Neural cell (in vitro differentiated cells): ENCODE data around the gene CDRT4. TPM values are rescaled to one million over a fixed set of nuclear protein-coding genes. Genes with fewer than 3 reads are reported as not detected.
"Not testable (repeated sequence)": the region's sequence is repeated elsewhere in the genome, so short reads cannot be mapped to it uniquely, and the experiment has no call there.

Experiments used
- H2AFZ ChIP-seq: fragments of 200-600, 300-800 bp; sonication (generic), shearing (Covaris generic); 2 replicates; pipeline ENCODE4 v1.6.0; 2014; ENCODE audit warnings: low read depth, mild to moderate bottlenecking, antibody characterized with exemption, low read length, moderate library complexity
- H3F3A ChIP-seq: fragments of 200-600 bp; shearing (Covaris generic); 2 replicates; pipeline ENCODE4 v1.6.1; 2016; ENCODE audit warnings: mild to moderate bottlenecking, moderate library complexity, mixed read lengths, antibody characterized with exemption, low read length; ENCODE audit not compliant: insufficient read depth, poor library complexity, severe bottlenecking
- H3K27ac ChIP-seq: fragments of 200-600, 300-800 bp; sonication (generic), shearing (Covaris generic); 2 replicates; pipeline ENCODE4 v1.5.1; 2014; ENCODE audit warnings: mild to moderate bottlenecking, low read length, moderate library complexity
- H3K27me3 ChIP-seq: fragments of 300-800, 200-600 bp; sonication (generic), shearing (Covaris generic); 2 replicates; pipeline ENCODE4 v1.6.0; 2014; ENCODE audit warnings: mild to moderate bottlenecking, low read depth, low read length, moderate library complexity; ENCODE audit not compliant: insufficient read depth
- H3K36me3 ChIP-seq: fragments of 300-800, 200-600 bp; sonication (generic), shearing (Covaris generic); 2 replicates; pipeline ENCODE4 v1.5.1; 2014; ENCODE audit warnings: mild to moderate bottlenecking, antibody characterized with exemption, low read length, moderate library complexity; ENCODE audit not compliant: insufficient read depth
- H3K4me2 ChIP-seq: fragments of 300-800, 200-600 bp; sonication (generic), shearing (Covaris generic); 2 replicates; pipeline ENCODE4 v1.6.0; 2014; ENCODE audit warnings: mild to moderate bottlenecking, low read length
- H3K4me3 ChIP-seq: fragments of 300-800, 200-600 bp; sonication (generic), shearing (Covaris generic); 2 replicates; pipeline ENCODE4 v1.5.1; 2014; ENCODE audit warnings: mild to moderate bottlenecking, low read length, moderate library complexity
- H3K79me2 ChIP-seq: fragments of 200-600 bp; shearing (Covaris generic); replicated peaks from 2 replicates; pipeline ENCODE4 v1.6.0; 2014; ENCODE audit warnings: mild to moderate bottlenecking, low read length, moderate library complexity; ENCODE audit not compliant: insufficient read depth
- H3K9ac ChIP-seq: fragments of 300-800, 200-600 bp; sonication (generic), shearing (Covaris generic); 2 replicates; pipeline ENCODE4 v1.6.1; 2016; ENCODE audit warnings: mild to moderate bottlenecking, low read length, mixed read lengths
- H3K9me2 ChIP-seq: fragments of 200-600 bp; shearing (Covaris generic); 2 replicates; pipeline ENCODE4 v1.6.1; 2016; ENCODE audit warnings: mild to moderate bottlenecking, low read length, mixed read lengths; ENCODE audit not compliant: insufficient read depth
- H3K9me3 ChIP-seq: fragments of 200-600, 300-800 bp; sonication (generic), shearing (Covaris generic); 2 replicates; pipeline ENCODE4 v1.6.1; 2016; ENCODE audit warnings: mild to moderate bottlenecking, mixed run types, low read length, moderate library complexity, mixed read lengths
- H4K20me1 ChIP-seq: fragments of 200-600 bp; shearing (Covaris generic); 2 replicates; pipeline ENCODE4 v1.6.1; 2016; ENCODE audit warnings: mild to moderate bottlenecking, mixed run types; ENCODE audit not compliant: insufficient read depth
- CTCF ChIP-seq: fragments of 450-650 bp; IDR thresholded peaks from 2 replicates; pipeline ENCODE4 v1.5.1; 2014; ENCODE audit warnings: antibody characterized with exemption, mild to moderate bottlenecking, moderate library complexity; ENCODE audit not compliant: poor library complexity, severe bottlenecking
- EP300 ChIP-seq: fragments of 450-650 bp; conservative IDR thresholded peaks from 2 replicates; pipeline ENCODE4 v1.6.1; 2014; ENCODE audit warnings: antibody characterized with exemption, mild to moderate bottlenecking, moderate library complexity; ENCODE audit not compliant: poor library complexity, severe bottlenecking
- EZH2 ChIP-seq: fragments of 200-600, 300-800 bp; shearing (Covaris generic), sonication (generic); IDR thresholded peaks from 2 replicates; pipeline ENCODE4 v1.6.1; 2014; ENCODE audit warnings: antibody characterized with exemption, low read length, borderline replicate concordance, mild to moderate bottlenecking; ENCODE audit not compliant: insufficient read depth, poor library complexity, severe bottlenecking
- MXI1 ChIP-seq: fragments of 450-650 bp; conservative IDR thresholded peaks from 2 replicates; pipeline ENCODE4 v1.6.1; 2014; ENCODE audit warnings: antibody characterized with exemption, mild to moderate bottlenecking; ENCODE audit not compliant: poor library complexity, severe bottlenecking
- POLR2AphosphoS5 ChIP-seq: IDR thresholded peaks from 2 replicates; pipeline ENCODE4 v1.6.1; 2012
- RAD21 ChIP-seq: fragments of 450-650 bp; conservative IDR thresholded peaks from 2 replicates; pipeline ENCODE4 v1.6.1; 2014; ENCODE audit warnings: antibody characterized with exemption, mild to moderate bottlenecking, moderate library complexity
- REST ChIP-seq: IDR thresholded peaks from 2 replicates; pipeline ENCODE4 v1.6.1; 2012; ENCODE audit warnings: borderline replicate concordance
- SMC3 ChIP-seq: fragments of 450-650 bp; conservative IDR thresholded peaks from 2 replicates; pipeline ENCODE4 v1.6.1; 2014; ENCODE audit warnings: antibody characterized with exemption, mild to moderate bottlenecking, moderate library complexity; ENCODE audit not compliant: poor library complexity
- TAF1 ChIP-seq: IDR thresholded peaks from 2 replicates; pipeline ENCODE4 v1.6.1; 2012; ENCODE audit warnings: low read depth
- polyA plus RNA-seq: library from polyadenylated mRNA; depleted of rRNA; stranded (reverse); fragments of >200 nt; gene quantifications from 2 replicates; pipeline ENCODE4 v1.2.3, GENCODE V29; 2014

The CDRT4 gene
- polyA plus RNA-seq, 1 donor from 2014 or later: 22.5 TPM

- no peak overlapping the region for H3K4me2 ChIP-seq
- H3K9me3 ChIP-seq: no peaks in the 10 kb centered on the region
- no peak overlapping the region for H3K27ac ChIP-seq
- no peaks in the 10 kb centered on the region for H3K36me3 ChIP-seq
- H3F3A ChIP-seq: no peaks in the 10 kb centered on the region
- no peaks in the 10 kb centered on the region for H3K27me3 ChIP-seq
- TF ChIP-seq SMC3: no peak
- no peak for TF ChIP-seq CTCF
- TF ChIP-seq EP300: no peak
- no peak overlapping the region for H2AFZ ChIP-seq
- no peaks in the 10 kb centered on the region for H3K9me2 ChIP-seq
- no peaks in the 10 kb centered on the region for H3K79me2 ChIP-seq
- no peak overlapping the region for H3K9ac ChIP-seq
- no peaks in the 10 kb centered on the region for H4K20me1 ChIP-seq
- H3K4me3 ChIP-seq: no peak overlapping the region
Observed at GRCh38 chr17:15507001-15507400, 39.6 kb upstream of the CDRT4 start.

- H3K27me3 ChIP-seq, H3K27ac ChIP-seq, H3K79me2 ChIP-seq, H3K9ac ChIP-seq, H4K20me1 ChIP-seq, H3K4me3 ChIP-seq, H3K9me3 ChIP-seq, H3K9me2 ChIP-seq, H3K36me3 ChIP-seq, H3K4me2 ChIP-seq, H2AFZ ChIP-seq, H3F3A ChIP-seq: not testable (repeated sequence)
Observed at GRCh38 chr17:15505708-15506107, 38.3 kb upstream of the CDRT4 start.

- Histone ChIP-seq H3K9me3 (no peaks in the 10 kb centered on the region), H2AFZ (no peak overlapping the region), H3F3A (no peaks in the 10 kb centered on the region), H3K4me3 (no peak overlapping the region), H3K4me2 (no peak overlapping the region), H3K79me2 (no peaks in the 10 kb centered on the region), H3K27ac (no peak overlapping the region), H4K20me1 (no peaks in the 10 kb centered on the region), H3K27me3 (no peaks in the 10 kb centered on the region), H3K9me2 (no peaks in the 10 kb centered on the region), H3K36me3 (peaks cover 4% of the 10 kb centered on the region), H3K9ac (no peak overlapping the region)
- TF ChIP-seq REST (no peak), CTCF (no peak), EP300 (no peak), MXI1 (no peak), RAD21 (no peak), TAF1 (no peak), POLR2AphosphoS5 (no peak), SMC3 (no peak), EZH2 (no peak)
Observed at GRCh38 chr17:15503731-15504130, 36.3 kb upstream of the CDRT4 start.
